GM19043 (cell line): Measurements from ENCODE around the gene CD300A.

Experiments
- ATAC-seq: cut with Tn5 transposase; IDR thresholded peaks from one replicate; pipeline ENCODE4 v1.9.1; 2021; ENCODE audit warnings: low read depth; ENCODE audit not compliant: unreplicated experiment

The CD300A gene

GRCh38 chr17:74454197-74455024 is 12.0 kb upstream of the CD300A start:
- peak; percentile 31 for ATAC-seq

DNA sequence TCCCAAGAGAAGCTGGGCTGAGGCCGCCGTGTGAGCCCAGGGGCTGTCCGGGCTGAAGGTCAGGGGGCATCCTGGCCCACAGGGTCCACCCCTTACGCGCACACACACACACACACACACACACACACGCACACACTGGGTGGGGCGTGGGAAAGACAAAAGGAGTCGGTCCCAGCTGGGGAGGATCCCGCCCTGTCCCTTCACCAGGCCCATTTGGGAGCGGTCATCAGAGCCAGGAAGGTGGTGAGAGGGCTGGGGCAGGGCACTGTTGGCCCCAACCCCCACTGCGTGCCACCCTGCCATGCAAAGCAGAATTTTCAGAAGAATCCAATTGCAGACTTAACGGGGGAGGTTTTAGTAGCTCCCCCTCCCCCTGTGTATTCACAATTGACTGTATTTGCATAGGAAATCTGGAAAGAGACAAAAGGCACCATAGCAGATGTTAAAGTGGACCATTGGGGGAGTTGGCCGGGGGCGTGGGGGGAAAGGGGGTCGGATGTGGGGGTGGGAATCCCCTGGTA is 11.3 kb upstream of the CD300A start:
- no peak for ATAC-seq

GRCh38 chr17:74455821-74456220 is 10.6 kb upstream of the CD300A start:
- ATAC-seq: no peak

- ATAC-seq: no peak
Measured at GRCh38 chr17:74457146-74457819, 9.2 kb upstream of the CD300A start.

DNA sequence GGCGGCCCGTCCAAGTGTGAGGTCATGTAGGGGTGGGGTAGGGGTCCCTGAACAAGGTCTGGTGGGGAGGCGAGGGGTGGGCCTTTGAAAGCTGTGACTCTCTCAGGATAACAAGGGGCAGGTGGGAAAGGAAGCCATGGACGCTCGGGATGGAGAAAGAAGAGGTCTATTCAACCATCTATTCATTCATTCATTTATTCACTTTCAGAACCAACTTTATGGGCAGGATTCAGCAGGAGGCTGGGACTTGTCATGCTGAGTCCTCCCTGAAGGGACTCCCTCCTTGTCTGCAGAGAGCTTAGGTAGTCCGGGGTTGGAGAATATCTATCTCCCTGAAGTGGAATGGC is 8.6 kb upstream of the CD300A start:
- ATAC-seq: no peak

DNA sequence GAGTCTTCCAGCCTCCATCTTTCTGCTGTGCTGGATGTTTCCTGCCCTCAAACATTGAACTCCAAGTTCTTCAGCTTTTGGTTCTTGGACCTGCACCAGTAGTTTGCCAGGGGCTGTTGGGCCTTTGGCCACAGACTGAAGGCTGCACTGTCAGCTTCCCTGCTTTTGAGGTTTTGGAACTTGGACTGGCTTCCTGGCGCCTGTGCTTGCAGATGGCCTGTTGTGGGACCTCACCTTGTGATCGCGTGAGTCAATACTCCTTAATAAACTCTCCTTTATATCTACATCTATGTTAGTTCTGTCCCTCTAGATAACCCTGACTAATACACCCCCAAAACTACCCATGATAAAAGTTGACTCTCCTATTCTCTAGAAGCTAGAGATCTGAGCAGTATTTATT is 7.6 kb upstream of the CD300A start:
- ATAC-seq: no peak

DNA sequence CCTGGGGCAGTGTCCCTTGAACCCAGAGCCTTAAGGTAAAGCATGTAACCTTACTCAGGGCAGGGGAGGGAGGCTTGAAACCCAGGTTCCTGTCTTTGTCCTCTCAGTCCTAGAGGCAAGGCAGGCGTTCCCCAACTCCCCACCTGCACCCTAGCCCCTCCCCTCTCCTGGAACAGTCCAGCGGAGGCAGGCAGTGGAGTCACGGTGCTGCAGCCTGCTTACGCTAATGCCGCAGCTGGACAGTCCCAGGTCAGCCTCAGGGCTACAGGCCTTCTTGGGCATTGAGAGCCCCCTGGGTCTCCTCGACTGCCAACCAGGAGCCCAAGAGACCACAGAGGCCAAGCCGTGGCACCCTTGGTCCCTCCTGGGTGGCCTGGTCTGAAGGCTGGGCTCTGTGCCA is 6.8 kb upstream of the CD300A start:
- no peak for ATAC-seq

DNA sequence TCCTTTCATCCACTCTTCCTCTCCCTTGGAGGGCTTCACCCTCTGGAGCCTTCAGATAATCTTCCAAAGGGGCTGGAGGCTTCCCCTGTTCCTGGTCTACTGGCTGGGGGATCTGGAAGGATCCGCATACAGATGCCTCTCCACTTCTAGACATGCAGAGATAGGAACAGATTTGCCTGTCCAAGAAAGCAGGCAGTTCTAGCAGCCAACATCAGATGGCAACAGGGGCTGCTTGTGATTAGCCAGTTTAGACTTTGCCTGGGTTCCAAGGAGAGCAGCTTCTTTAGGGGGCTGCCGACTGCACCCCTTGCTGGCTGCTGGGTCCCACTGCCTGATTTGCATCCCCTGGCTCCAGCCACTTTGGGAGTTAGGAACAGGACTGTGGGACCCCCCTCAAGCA is 6.2 kb upstream of the CD300A start:
- ATAC-seq: no peak

GRCh38 chr17:74460996-74461395 is 5.4 kb upstream of the CD300A start:
- no peak for ATAC-seq

GRCh38 chr17:74461611-74462010 is 4.8 kb upstream of the CD300A start:
- ATAC-seq: no peak

DNA sequence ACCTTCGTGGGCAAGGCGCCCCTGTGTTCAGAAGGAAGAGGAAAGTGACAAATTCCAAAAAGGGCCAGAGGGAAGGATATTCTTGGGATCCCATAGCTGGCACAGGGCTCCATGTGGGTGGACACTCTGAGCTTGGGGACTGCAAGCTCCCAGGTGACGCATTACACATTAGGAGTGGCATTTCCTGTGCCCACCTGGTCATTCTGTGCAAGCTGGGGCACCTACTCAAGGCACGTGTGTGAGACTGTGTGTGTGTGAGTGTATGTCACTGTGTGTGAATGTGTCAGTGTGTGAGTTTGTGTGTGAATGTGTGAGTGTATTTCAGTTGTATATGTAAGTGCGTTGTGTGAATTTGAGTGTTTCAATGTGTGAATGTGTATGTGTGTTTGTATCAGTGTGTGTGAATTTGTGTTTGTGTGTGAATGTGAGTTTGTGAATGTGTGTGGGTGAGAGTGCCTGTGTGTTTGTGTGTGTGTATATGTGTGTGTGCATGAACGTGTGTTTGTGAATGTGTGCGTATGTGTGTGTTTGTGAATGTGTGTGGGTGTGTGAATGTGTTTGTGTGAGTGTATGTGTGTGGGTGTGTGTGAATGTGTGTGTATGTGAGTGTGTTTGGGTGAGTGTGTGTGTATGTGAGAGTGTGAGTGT is 1.6 kb upstream of the CD300A start:
- ATAC-seq: no peak

DNA sequence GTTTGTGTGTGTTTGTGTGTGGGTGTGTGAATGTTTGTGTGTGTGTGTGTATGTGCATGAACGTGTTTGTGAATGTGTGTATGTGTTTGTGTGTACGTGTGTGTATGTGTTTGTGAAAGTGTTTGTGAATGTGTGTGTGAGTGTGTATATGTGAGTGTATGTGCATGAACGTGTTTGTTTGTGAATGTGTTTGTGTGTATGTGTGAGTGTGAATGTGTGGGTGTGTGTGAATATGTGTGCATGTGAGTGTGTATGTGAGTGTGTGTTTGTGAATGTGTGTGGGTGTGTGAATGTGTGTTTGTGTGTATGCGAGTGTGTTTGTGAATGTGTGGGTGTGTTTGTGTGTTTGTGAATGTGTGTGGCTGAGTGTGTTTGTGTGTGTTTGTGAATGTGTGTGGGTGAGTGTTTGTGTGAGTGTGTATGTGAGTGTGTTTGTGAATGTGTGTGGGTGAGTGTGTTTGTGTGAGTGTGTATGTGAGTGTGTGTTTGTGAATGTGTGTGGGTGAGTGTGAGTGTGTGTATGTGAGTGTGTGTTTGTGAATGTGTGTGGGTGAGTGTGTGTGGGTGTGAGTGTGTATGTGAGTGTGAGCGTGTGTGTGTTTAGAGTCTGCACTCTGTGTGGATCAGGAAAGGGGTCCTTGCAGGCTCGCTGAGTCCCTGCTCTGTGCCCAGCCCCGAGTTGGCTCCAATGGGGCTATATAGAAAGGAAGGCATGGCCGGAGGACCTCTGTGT is 890 bp upstream of the CD300A start:
- ATAC-seq: no peak

DNA sequence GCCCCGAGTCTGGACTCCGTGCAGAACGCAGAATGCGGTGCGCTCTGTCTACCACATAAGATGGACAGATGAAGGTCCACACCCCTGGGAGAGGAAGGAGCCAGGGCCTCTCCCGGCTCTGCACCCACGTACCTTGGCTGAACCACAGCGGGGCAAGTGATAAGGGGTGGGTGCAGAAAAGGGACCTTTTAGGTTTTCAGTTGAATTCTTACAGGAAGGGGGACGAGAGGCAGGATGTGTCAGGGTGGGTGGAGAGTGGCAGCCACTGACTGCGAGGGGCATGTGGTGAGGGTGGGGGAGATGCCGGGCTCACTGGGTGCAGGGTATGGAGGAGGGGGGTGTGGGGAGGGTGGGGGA is 372 bp downstream of the CD300A start:
- no peak for ATAC-seq

- peak; percentile 54 for ATAC-seq
Measured at GRCh38 chr17:74467221-74467951, 952 bp downstream of the CD300A start.

GRCh38 chr17:74471341-74471740 is 4.9 kb downstream of the CD300A start:
- ATAC-seq: no peak

- ATAC-seq: no peak
Measured at GRCh38 chr17:74472890-74473289, 6.5 kb downstream of the CD300A start.

DNA sequence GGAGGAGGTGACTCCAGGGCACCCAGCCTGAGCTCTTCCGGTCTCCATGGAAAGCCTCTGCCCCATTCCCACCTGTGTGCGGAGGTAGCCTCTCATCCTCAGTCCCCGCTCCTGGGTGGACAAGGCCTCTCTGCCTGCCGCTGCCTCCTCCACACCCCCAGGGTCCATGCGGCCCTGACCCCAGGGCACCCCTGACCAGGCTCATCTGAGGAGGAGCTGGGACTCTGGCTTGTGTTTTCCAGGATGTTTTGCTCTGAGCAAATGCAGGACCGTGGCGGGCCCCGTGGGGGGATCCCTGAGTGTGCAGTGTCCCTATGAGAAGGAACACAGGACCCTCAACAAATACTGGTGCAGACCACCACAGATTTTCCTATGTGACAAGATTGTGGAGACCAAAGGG is 6.9 kb downstream of the CD300A start:
- ATAC-seq: no peak

GRCh38 chr17:74474043-74474792 is 7.8 kb downstream of the CD300A start:
- no peak for ATAC-seq

DNA sequence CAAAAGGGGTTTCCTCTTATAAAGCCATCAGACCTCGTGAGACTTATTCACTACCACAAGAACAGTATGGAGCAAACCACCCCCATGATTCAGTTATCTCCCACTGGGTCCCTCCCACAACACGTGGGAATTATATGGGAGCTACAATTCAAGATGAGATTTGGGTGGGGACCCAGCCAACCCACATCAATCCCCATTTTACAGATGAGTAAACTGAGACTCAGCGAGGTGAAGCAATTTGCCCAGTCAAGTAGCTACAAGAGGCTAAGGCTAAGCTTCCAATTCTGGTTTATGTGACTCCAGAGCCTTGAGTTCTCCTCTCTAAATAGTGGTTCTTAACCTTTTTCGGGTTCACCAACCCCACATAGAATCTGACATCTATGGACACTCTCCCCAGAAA is 8.8 kb downstream of the CD300A start:
- no peak for ATAC-seq

- ATAC-seq: no peak
Measured at GRCh38 chr17:74477411-74477810, 11.0 kb downstream of the CD300A start.
